HCT116 (cell line): ENCODE data around the gene MAPK1. TPM values are rescaled to one million over a fixed set of nuclear protein-coding genes. Genes with fewer than 3 reads are reported as not detected.

Experiments used
- ATAC-seq: fragments of 200-7000 bp; cut with Tn5 transposase; 2 replicates; pipeline ENCODE4 v1.9.1; 2020; ENCODE audit warnings: mild to moderate bottlenecking, moderate library complexity
- BruUV-seq: library from RNA; stranded (reverse); fragments of 400-500 nt; replicated peaks from 2 replicates; lab custom pipeline; 2021; lab: Mats Ljungman, UMichigan
- CTCF ChIA-PET: fragments of 300-600 bp; sonication (Branson Sonifier 250); formaldehyde crosslinking; loops from one replicate; lab custom pipeline; 2021; ENCODE audit warnings: antibody characterized with exemption; lab: Charles Lee
- POLR2A ChIA-PET: fragments of 300-600, 350-600 bp; sonication (Branson Sonifier 250); formaldehyde crosslinking; loops from one replicate; lab custom pipeline; 2021; ENCODE audit warnings: antibody characterized with exemption; lab: Charles Lee
- RAD21 ChIA-PET, 2 experiments: fragments of 300-600 bp; sonication (Branson Sonifier 250); formaldehyde crosslinking; loops; one replicate each; lab custom pipeline; 2023; ENCODE audit warnings: low total read pairs in 2 of 2; ENCODE audit not compliant: uncharacterized antibody in 2 of 2, unreplicated experiment in 2 of 2, low non-redundant PET in 1 of 2; lab: Charles Lee
- DNase-seq: peaks from one replicate; pipeline ENCODE4 v3.0.0-alpha.2; 2010; ENCODE audit warnings: low read depth, low spot score
- H2AFZ ChIP-seq: fragments of 200-600 bp; shearing (Covaris generic), sonication (generic); 2 replicates; pipeline ENCODE4 v1.6.1; 2017; ENCODE audit warnings: low read depth, mixed run types, mixed read lengths, antibody characterized with exemption, low read length; ENCODE audit not compliant: poor library complexity, severe bottlenecking
- H3K27ac ChIP-seq: 2 replicates; pipeline ENCODE4 v1.5.1; 2012; ENCODE audit warnings: low read depth, low read length
- H3K27me3 ChIP-seq: fragments of 200-600 bp; sonication (generic); 2 replicates; pipeline ENCODE4 v1.6.1; 2016; ENCODE audit warnings: mixed run types, low read length, mixed read lengths; ENCODE audit not compliant: insufficient read depth
- H3K36me3 ChIP-seq, 2 experiments: fragments of 200-500 bp in 1 of 2; fragments of 200-600 bp in 1 of 2; sonication (Bioruptor generic) in 1 of 2; sonication (generic) in 1 of 2; 2 replicates each; pipeline versions ENCODE4 v1.5.1 to v1.6.1; 2014 to 2016; ENCODE audit warnings: low read length in 2 of 2, inconsistent platforms in 1 of 2, mixed read lengths in 1 of 2, mixed run types in 1 of 2; ENCODE audit not compliant: insufficient read depth in 2 of 2, control insufficient read depth in 1 of 2
- H3K4me1 ChIP-seq, 2 experiments: fragments of 200-600 bp in 1 of 2; sonication (generic) in 1 of 2; 2 replicates each; pipeline versions ENCODE4 v1.5.1 to v1.6.1; 2012 to 2017; ENCODE audit warnings: low read length in 2 of 2, inconsistent platforms in 1 of 2, mild to moderate bottlenecking in 1 of 2, mixed read lengths in 1 of 2, mixed run types in 1 of 2, moderate library complexity in 1 of 2; ENCODE audit not compliant: insufficient read depth in 2 of 2, control insufficient read depth in 1 of 2
- H3K4me2 ChIP-seq: fragments of 200-600 bp; sonication (generic); 2 replicates; pipeline ENCODE4 v1.6.1; 2017; ENCODE audit warnings: mixed run types, low read length, mixed read lengths
- H3K4me3 ChIP-seq, 2 experiments: fragments of 200-600 bp in 1 of 2; sonication (generic) in 1 of 2; replicated peaks in 1 of 2; 2 replicates each; pipeline ENCODE4 v1.5.1; 2011 to 2016; ENCODE audit warnings: low read length in 2 of 2, control low read depth in 1 of 2, low read depth in 1 of 2, mild to moderate bottlenecking in 1 of 2, mixed read lengths in 1 of 2, mixed run types in 1 of 2
- H3K79me2 ChIP-seq: fragments of 200-600 bp; sonication (generic); 2 replicates; pipeline ENCODE4 v1.6.1; 2017; ENCODE audit warnings: mild to moderate bottlenecking, mixed run types, low read length, moderate library complexity, mixed read lengths; ENCODE audit not compliant: insufficient read depth
- H3K9ac ChIP-seq: fragments of 200-600 bp; sonication (generic); 2 replicates; pipeline ENCODE4 v1.6.1; 2016; ENCODE audit warnings: low read length, mixed read lengths
- H3K9me2 ChIP-seq: fragments of 200-600 bp; sonication (generic), shearing (Covaris generic); 2 replicates; pipeline ENCODE4 v1.6.1; 2017; ENCODE audit warnings: mixed run types, mild to moderate bottlenecking, moderate library complexity; ENCODE audit not compliant: insufficient read depth
- H3K9me3 ChIP-seq, 2 experiments: fragments of 200-500 bp in 1 of 2; fragments of 200-600 bp in 1 of 2; sonication (Bioruptor generic) in 1 of 2; sonication (generic) in 1 of 2; 2 replicates each; pipeline ENCODE4 v1.6.1; 2014 to 2017; ENCODE audit warnings: low read length in 2 of 2, mixed read lengths in 2 of 2, inconsistent platforms in 1 of 2, low read depth in 1 of 2, mild to moderate bottlenecking in 1 of 2, mixed run types in 1 of 2, moderate library complexity in 1 of 2; ENCODE audit not compliant: control insufficient read depth in 1 of 2, insufficient read depth in 1 of 2
- H4K20me1 ChIP-seq: fragments of 200-600 bp; sonication (generic), shearing (Covaris generic); 2 replicates; pipeline ENCODE4 v1.6.1; 2017; ENCODE audit warnings: mixed run types, mild to moderate bottlenecking, moderate library complexity; ENCODE audit not compliant: insufficient read depth
- ATF3 ChIP-seq: IDR thresholded peaks from 2 replicates; pipeline ENCODE4 v1.6.1; 2012
- CBX3 ChIP-seq: IDR thresholded peaks from 2 replicates; pipeline ENCODE4 v1.6.1; 2012; ENCODE audit warnings: low read depth
- CEBPB ChIP-seq: IDR thresholded peaks from 2 replicates; pipeline ENCODE4 v1.6.1; 2012; ENCODE audit warnings: low read depth
- EGR1 ChIP-seq: IDR thresholded peaks from 2 replicates; pipeline ENCODE4 v1.6.1; 2012; ENCODE audit warnings: low read depth
- EZH2phosphoT487 ChIP-seq: fragments of 200-600 bp; IDR thresholded peaks from 2 replicates; pipeline ENCODE4 v1.6.1; 2018; ENCODE audit warnings: antibody characterized with exemption, borderline replicate concordance
- JUND ChIP-seq: IDR thresholded peaks from 2 replicates; pipeline ENCODE4 v1.6.1; 2012
- MAX ChIP-seq: IDR thresholded peaks from 2 replicates; pipeline ENCODE4 v1.6.1; 2012
- POLR2A ChIP-seq: IDR thresholded peaks from 2 replicates; pipeline ENCODE4 v1.7.0; 2011; ENCODE audit warnings: borderline replicate concordance; ENCODE audit not compliant: insufficient read depth, insufficient read length; ENCODE audit errors: extremely low read depth
- POLR2AphosphoS5 ChIP-seq: IDR thresholded peaks from 2 replicates; pipeline ENCODE4 v1.6.1; 2011; ENCODE audit warnings: mild to moderate bottlenecking, low read depth, low read length, moderate library complexity
- SIN3A ChIP-seq: IDR thresholded peaks from 2 replicates; pipeline ENCODE4 v1.6.1; 2012; ENCODE audit warnings: low read depth
- SP1 ChIP-seq: IDR thresholded peaks from 2 replicates; pipeline ENCODE4 v1.6.1; 2012; ENCODE audit warnings: low read depth
- SRF ChIP-seq: IDR thresholded peaks from 2 replicates; pipeline ENCODE4 v1.6.1; 2012; ENCODE audit warnings: low read depth
- TCF7L2 ChIP-seq: IDR thresholded peaks from 2 replicates; pipeline ENCODE4 v1.7.0; 2011; ENCODE audit warnings: borderline replicate concordance, inconsistent platforms; ENCODE audit not compliant: insufficient read depth, insufficient read length; ENCODE audit errors: extremely low read depth
- ZBTB33 ChIP-seq: IDR thresholded peaks from 2 replicates; pipeline ENCODE4 v1.6.1; 2011; ENCODE audit warnings: mild to moderate bottlenecking, low read length, moderate library complexity; ENCODE audit not compliant: insufficient replicate concordance; ENCODE audit errors: extremely low read depth
- ZFX ChIP-seq: fragments of 450-650 bp; IDR thresholded peaks from 2 replicates; pipeline ENCODE4 v1.6.1; 2017
- ZNF274 ChIP-seq: fragments of 200-500 bp; sonication (Bioruptor generic); IDR thresholded peaks from 2 replicates; pipeline ENCODE4 v1.6.1; 2014; ENCODE audit warnings: mild to moderate bottlenecking, low read depth, low read length, inconsistent platforms
- intact Hi-C: fragments of 100-400 bp; cut with micrococcal nuclease; formaldehyde crosslinking; loops from 2 replicates; pipeline ENCODE4 v1.10.0; 2022
- total RNA-seq: library from RNA; stranded (reverse); gene quantifications from one replicate; pipeline ENCODE4 v1.2.1, GENCODE V29; 2021; ENCODE audit not compliant: unreplicated experiment

MAPK1 gene
- total RNA-seq, 1 experiment from 2014 or later: 137 TPM

GRCh38 chr22:21855676-21856075, 11.8 kb downstream of the MAPK1 start (continued):
- TF ChIP-seq MAX (no peak), ATF3 (no peak), CEBPB (no peak), ZNF274 (no peak), CBX3 (no peak)

- peaks cover 92% of the 10 kb centered on the region for H3K79me2 ChIP-seq
- no peak overlapping the region for H3K4me3 ChIP-seq
- no TSS peak for BruUV-seq
- ATAC-seq: no peak
- ChIA-PET RAD21 (no interaction called here), CTCF (no interaction called here), POLR2A (no interaction called here)
- no peak for DNase-seq
- no peak overlapping the region for H3K27ac ChIP-seq
- H3K4me2 ChIP-seq: no peak overlapping the region
- H3K9ac ChIP-seq: no peak overlapping the region
- intact Hi-C loops: no loop called here
- H3K27me3 ChIP-seq: no peaks in the 10 kb centered on the region
- H3K4me1 ChIP-seq: peaks cover 7 to 15% of the 10 kb centered on the region in 2 experiments; a peak in 2 of 4 replicates
- H4K20me1 ChIP-seq: peaks cover 30% of the 10 kb centered on the region; the same call in 1 of the 2 replicates
- no peaks in the 10 kb centered on the region for H3K36me3 ChIP-seq
- H2AFZ ChIP-seq: no peak overlapping the region
- no peaks in the 10 kb centered on the region for H3K9me2 ChIP-seq
- TF ChIP-seq POLR2AphosphoS5 (no peak), SRF (no peak), EZH2phosphoT487 (no peak), ZFX (no peak), EGR1 (no peak)
- H3K9me3 ChIP-seq: no peaks in the 10 kb centered on the region
Observed at GRCh38 chr22:21850660-21851059, 16.8 kb downstream of the MAPK1 start.

GRCh38 chr22:21849489-21849888, 18.0 kb downstream of the MAPK1 start:
- H3K4me1 ChIP-seq: peaks cover 7 to 15% of the 10 kb centered on the region in 2 experiments; a peak in 2 of 4 replicates
- ChIA-PET CTCF (no interaction called here), RAD21 (no interaction called here), POLR2A (no interaction called here)
- DNase-seq (no peak), ATAC-seq (no peak)
- H3K36me3 ChIP-seq: no peaks in the 10 kb centered on the region
- no peaks in the 10 kb centered on the region for H3K27me3 ChIP-seq
- BruUV-seq: no TSS peak
- intact Hi-C loops: no loop called here
- no peak overlapping the region for H2AFZ ChIP-seq
- H3K4me3 ChIP-seq: no peak overlapping the region
- H3K9me3 ChIP-seq: no peaks in the 10 kb centered on the region
- no peak overlapping the region for H3K9ac ChIP-seq
- H3K79me2 ChIP-seq: peaks cover 91% of the 10 kb centered on the region
- H3K9me2 ChIP-seq: no peaks in the 10 kb centered on the region
- no peak overlapping the region for H3K4me2 ChIP-seq
- no peak overlapping the region for H3K27ac ChIP-seq
- peaks cover 18% of the 10 kb centered on the region; the same call in 1 of the 2 replicates for H4K20me1 ChIP-seq
- TF ChIP-seq CBX3 (no peak), SP1 (no peak), ATF3 (no peak), SIN3A (no peak), POLR2A (no peak), ZFX (no peak), CEBPB (no peak), TCF7L2 (no peak), POLR2AphosphoS5 (no peak), ZBTB33 (no peak), JUND (no peak)
